Measurements from ENCODE around the gene RAP1GAP. TPM values are rescaled to one million over a fixed set of nuclear protein-coding genes. Genes with fewer than 3 reads are reported as not detected.

Gene RAP1GAP
- total RNA-seq, 1 experiment from 2014 or later: 13.4 TPM

GRCh38 chr1:21598417-21598816 is 70.7 kb downstream of the RAP1GAP start:
- no peak overlapping the region for H3K4me3 ChIP-seq (replicated peaks in 1 of 2; ENCODE audit: low read depth in 1 of 2, low read length in 2 of 2)
- no peaks in the 10 kb centered on the region for H4K20me1 ChIP-seq (ENCODE audit: insufficient read depth)
- no peaks in the 10 kb centered on the region for H3K9me3 ChIP-seq (ENCODE audit: control insufficient read depth in 1 of 2, insufficient read depth in 1 of 2, low read depth in 1 of 2, low read length in 2 of 2)
- CTCF ChIA-PET: no interaction called here
- H3K4me1 ChIP-seq (ENCODE audit: control insufficient read depth in 1 of 2, insufficient read depth in 2 of 2, low read length in 2 of 2): peaks cover 7 to 13% of the 10 kb centered on the region in 2 experiments; a peak in 3 of 4 replicates
- BruUV-seq (replicated peaks): no TSS peak
- no peak for DNase-seq (ENCODE audit: low read depth, low spot score)
- H3K36me3 ChIP-seq (ENCODE audit: control insufficient read depth in 1 of 2, insufficient read depth in 2 of 2, low read length in 2 of 2): no peaks in the 10 kb centered on the region
- no peak overlapping the region for H3K4me2 ChIP-seq (ENCODE audit: low read length)
- no peak overlapping the region for H3K27ac ChIP-seq (ENCODE audit: low read depth, low read length)
- no peak overlapping the region for H2AFZ ChIP-seq (ENCODE audit: low read depth, low read length, poor library complexity, severe bottlenecking)
- RAD21 ChIA-PET (ENCODE audit: low non-redundant PET in 1 of 2, low total read pairs in 2 of 2, uncharacterized antibody in 2 of 2, unreplicated experiment in 2 of 2): no interaction called here
- ATAC-seq: no peak
- TF ChIP-seq SIN3A (IDR thresholded peaks at IDR 0.05; ENCODE audit: low read depth) (no peak), MAX (IDR thresholded peaks at IDR 0.05) (no peak), RAD21 (IDR thresholded peaks at IDR 0.05; ENCODE audit: low read depth) (no peak), ZBTB33 (IDR thresholded peaks at IDR 0.05; ENCODE audit: extremely low read depth, insufficient replicate concordance, low read length) (no peak), EGR1 (IDR thresholded peaks at IDR 0.05; ENCODE audit: low read depth) (no peak), EZH2 (IDR thresholded peaks at IDR 0.05) (no peak), POLR2A (IDR thresholded peaks at IDR 0.05; ENCODE audit: borderline replicate concordance, extremely low read depth, insufficient read depth, insufficient read length) (no peak), CEBPB (IDR thresholded peaks at IDR 0.05; ENCODE audit: low read depth) (no peak), REST (IDR thresholded peaks at IDR 0.05; ENCODE audit: low read depth) (no peak), SP1 (IDR thresholded peaks at IDR 0.05; ENCODE audit: low read depth) (no peak), POLR2AphosphoS5 (IDR thresholded peaks at IDR 0.05; ENCODE audit: low read depth, low read length) (no peak), SRF (IDR thresholded peaks at IDR 0.05; ENCODE audit: low read depth) (no peak), ZFX (IDR thresholded peaks at IDR 0.05) (no peak), FOSL1 (IDR thresholded peaks at IDR 0.05; ENCODE audit: low read depth) (no peak), YY1 (IDR thresholded peaks at IDR 0.05; ENCODE audit: extremely low read depth, insufficient replicate concordance, low read depth, low read length) (no peak), EZH2phosphoT487 (IDR thresholded peaks at IDR 0.05; ENCODE audit: borderline replicate concordance) (no peak), TCF7L2 (IDR thresholded peaks at IDR 0.05; ENCODE audit: borderline replicate concordance, extremely low read depth, insufficient read depth, insufficient read length) (no peak), JUND (IDR thresholded peaks at IDR 0.05) (no peak), ZNF274 (IDR thresholded peaks at IDR 0.05; ENCODE audit: low read depth, low read length) (no peak)
- H3K27me3 ChIP-seq (ENCODE audit: insufficient read depth, low read length): no peaks in the 10 kb centered on the region
- intact Hi-C loops (cut with micrococcal nuclease): no loop called here
- H3K79me2 ChIP-seq (ENCODE audit: insufficient read depth, low read length): no peaks in the 10 kb centered on the region
- no peaks in the 10 kb centered on the region for H3K9me2 ChIP-seq (ENCODE audit: insufficient read depth)
- no peak overlapping the region for H3K9ac ChIP-seq (ENCODE audit: low read length)
- POLR2A ChIA-PET: no interaction called here

All from HCT116 (cell line).